ENCODE results near the gene PKDREJ.
A peak's percentile ranks its signal among the peaks of the same experiment; 100 is the strongest.
"Not testable (repeated sequence)": the region's sequence is repeated elsewhere in the genome, so short reads cannot be mapped to it uniquely, and the experiment has no call there.

The PKDREJ gene

DNA sequence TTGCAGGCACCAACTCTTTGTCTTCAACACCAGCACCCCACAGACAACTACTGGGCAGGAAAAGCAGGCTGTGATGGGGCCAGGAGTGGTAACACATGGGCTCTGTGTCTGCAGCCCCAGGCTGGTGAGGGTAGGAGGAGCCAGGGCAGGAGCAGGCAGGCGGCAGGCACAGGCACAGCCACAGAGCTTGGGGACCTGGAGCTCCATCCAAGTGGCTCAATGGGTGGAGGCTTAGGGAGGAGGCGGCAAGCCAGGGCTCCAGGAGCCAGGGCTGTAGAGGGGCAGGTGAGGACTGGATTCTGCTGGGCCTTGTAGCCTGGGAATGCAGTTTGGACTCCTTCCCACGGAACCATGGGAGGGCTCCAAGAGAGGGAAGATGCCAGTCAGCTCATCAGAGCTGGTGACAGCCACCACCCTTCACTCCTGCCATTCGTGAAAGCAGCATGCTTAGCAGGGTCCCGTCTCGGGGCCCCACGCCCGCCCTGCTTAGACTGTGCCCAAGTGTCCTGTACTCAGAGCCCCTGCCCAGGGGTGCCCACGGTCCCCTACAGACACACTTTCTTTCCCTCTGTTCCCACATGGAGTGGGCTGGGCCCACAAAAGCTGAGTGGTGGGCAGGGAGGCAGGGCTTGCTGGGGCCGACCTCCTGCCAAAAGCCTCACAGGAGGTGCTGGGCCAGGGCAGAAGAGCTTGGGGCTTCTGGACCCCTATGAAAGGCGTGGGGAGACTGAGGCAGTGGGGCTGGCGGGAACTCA, 17.1 kb upstream of the PKDREJ start:
- Mint-ChIP-seq H3K36me3 (ENCODE audit: low read depth) (peaks cover 27% of the 10 kb centered on the region), H3K4me1 (ENCODE audit: low read depth) (peaks cover 2% of the 10 kb centered on the region), H3K4me3 (no peak overlapping the region), H3K27me3 (ENCODE audit: low read depth) (no peaks in the 10 kb centered on the region), H3K9me3 (peaks cover 4% of the 10 kb centered on the region), H3K27ac (no peak overlapping the region)

DNA sequence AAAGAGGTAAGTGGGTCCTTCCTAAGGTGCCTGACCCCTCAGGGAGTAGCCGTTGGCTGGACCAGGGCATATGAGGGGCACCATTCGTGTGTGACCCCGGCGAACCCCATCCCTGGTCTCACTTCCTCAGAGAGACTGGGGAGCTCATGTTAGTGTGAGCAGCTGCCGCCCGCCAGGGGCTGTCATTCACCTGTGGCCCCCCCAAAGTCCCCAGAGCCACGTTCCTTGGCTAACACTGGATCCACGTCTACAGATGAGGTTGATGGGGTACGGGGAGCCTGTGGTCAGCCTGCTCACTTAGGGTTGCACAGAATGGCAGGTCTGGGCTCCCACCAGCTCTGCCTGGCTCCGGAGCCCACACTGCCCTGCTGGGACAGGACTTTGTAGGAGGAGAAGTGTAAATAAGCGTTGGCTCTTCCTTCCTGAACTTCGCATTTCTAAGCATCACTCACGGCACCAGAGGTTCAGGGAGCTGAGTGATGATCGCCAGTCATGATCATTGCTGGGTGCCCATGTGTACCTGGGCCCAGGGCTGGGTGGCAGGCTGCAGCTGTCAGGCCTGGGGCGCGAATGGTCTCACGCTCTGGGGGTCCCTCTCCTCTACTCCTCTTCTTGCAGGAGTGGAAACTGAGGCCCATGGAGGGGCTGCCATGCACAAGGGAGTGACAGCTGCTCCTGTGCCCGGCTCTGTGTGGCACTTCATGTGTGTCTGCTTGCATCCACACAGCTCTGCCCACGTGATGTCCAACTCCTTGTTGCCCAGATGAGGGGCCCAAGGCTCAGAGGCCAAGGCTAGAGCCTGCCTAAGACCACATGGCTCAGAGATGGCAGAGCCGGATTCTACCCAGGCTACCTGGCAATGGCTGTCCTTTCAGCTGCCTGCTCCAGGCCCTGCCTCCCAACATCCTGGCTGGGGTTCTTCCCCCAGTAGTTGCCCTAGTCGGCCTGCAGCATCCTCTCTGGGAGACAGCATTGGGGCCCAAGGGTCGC, 15.8 kb upstream of the PKDREJ start:
- Mint-ChIP-seq H3K4me3 (no peak overlapping the region), H3K27me3 (ENCODE audit: low read depth) (no peaks in the 10 kb centered on the region), H3K27ac (no peak overlapping the region), H3K36me3 (ENCODE audit: low read depth) (peaks cover 27% of the 10 kb centered on the region), H3K4me1 (ENCODE audit: low read depth) (peaks cover 2% of the 10 kb centered on the region), H3K9me3 (peaks cover 5% of the 10 kb centered on the region)

DNA sequence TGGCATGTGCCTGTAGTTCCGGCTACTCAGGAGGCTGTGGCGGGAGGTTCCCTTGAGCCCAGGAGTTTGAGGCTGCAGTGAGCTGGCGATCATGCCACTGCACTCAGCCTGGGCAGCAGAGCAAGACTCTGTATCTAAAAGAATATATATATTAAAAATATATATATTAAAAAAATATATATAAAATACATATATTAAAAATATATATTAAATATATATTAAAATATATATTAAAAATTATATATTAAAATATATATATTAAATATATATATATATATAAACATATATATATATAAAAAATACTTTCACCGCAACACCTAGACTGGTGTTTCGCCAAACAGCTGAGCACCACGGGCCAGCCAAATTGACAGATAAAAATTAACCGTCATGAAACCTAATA, 13.4 kb upstream of the PKDREJ start:
- Mint-ChIP-seq H3K36me3 (ENCODE audit: low read depth) (peaks cover 25% of the 10 kb centered on the region), H3K4me1 (ENCODE audit: low read depth) (no peaks in the 10 kb centered on the region), H3K4me3 (no peak overlapping the region), H3K9me3 (peaks cover 5% of the 10 kb centered on the region), H3K27me3 (ENCODE audit: low read depth) (no peaks in the 10 kb centered on the region), H3K27ac (no peak overlapping the region)

DNA sequence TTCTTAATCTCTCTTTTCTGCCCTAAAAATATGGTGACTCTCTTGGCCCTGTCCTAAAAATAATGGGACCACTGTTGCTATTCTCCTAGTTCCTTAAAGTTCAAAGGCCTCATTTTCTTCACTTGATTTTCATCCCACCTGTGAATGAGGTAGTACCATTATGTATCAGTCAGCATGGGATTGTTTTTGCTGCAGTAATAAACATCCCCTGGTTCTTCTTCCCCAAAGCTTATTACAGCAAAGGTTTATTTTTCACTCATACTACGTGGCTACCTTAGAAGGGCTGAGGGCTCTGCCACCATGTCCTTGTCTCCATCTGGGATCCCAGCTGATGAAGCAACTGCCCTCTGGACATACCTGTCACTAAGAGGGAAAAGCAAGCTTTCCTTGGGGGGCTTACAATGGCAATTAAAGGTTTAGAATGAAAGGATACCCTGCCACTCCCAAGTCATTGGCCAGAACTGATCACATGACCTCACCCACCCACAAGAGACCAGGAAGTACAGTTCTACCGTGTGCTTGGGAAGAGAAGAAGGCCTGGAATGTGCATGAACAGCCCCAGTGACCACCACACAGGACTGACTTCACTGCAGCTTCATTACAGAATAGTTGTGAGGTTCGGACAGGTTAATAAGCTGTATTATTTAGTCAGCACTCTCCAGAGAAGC, 12.4 kb upstream of the PKDREJ start:
- H3K4me3 Mint-ChIP-seq, result no peak overlapping the region
- H3K27me3 Mint-ChIP-seq (ENCODE audit: low read depth), result no peaks in the 10 kb centered on the region
- no peaks in the 10 kb centered on the region for H3K4me1 Mint-ChIP-seq (ENCODE audit: low read depth)
- peaks cover 5% of the 10 kb centered on the region for H3K9me3 Mint-ChIP-seq
- H3K36me3 Mint-ChIP-seq (ENCODE audit: low read depth), result peaks cover 25% of the 10 kb centered on the region
- H3K27ac Mint-ChIP-seq, result no peak overlapping the region

DNA sequence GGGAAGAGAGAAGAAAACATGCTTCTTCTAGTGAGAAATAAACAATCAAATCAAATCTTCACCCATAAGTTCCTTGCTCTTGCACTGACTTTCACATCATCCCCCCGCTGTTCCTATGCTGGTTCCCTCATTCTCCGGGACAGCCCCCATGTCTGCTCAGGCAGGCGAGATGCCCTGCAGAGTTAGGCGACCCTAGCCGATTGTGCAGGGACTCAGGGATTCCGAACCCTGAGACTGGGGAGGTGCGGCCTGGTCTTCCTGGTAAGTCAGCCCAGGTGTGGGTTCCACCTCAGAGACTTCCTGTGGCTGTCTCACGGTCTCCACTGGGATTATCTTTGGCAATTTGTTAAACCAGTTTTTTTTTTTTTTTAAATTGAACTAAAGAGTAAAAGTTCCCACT, 11.2 kb upstream of the PKDREJ start:
- Mint-ChIP-seq H3K27me3 (ENCODE audit: low read depth) (no peaks in the 10 kb centered on the region), H3K4me3 (no peak overlapping the region), H3K27ac (no peak overlapping the region), H3K36me3 (ENCODE audit: low read depth) (peaks cover 27% of the 10 kb centered on the region), H3K4me1 (ENCODE audit: low read depth) (peaks cover 2% of the 10 kb centered on the region), H3K9me3 (peaks cover 5% of the 10 kb centered on the region)

DNA sequence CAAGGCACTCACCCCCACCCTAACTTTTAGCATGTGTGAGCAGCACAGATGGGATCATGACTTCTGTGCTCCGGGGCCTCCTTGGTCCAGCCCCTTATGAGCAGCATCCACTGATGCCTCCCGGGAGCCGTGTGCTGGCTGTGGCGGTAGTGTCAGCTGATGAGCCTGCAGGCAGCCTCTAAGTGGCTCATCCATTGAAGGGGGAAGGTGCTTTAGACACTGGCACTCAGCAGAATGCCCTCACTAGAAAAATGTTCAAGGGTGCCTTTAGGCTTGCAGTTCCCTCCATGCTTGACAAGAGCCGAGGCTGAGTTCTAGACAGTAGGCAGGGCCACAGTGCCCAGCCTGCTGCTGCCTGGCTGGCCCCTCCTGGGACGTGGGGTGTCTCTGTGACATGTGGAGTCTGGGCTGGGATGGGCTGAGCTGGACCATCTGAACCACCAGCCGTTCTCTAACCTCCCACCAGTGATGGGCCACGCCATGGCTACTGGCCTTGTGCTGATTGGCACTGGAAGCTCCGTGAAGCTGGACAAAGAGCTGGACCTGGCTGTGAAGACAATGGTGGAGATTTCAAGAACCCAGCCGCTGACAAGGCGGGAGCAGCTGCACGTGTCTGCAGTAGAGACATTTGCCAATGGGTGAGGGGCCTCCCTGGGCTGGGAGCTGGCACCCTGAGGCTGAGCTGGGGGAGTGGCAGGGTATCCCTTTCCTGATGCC, 10.4 kb upstream of the PKDREJ start:
- H3K4me3 Mint-ChIP-seq, result no peak overlapping the region

DNA sequence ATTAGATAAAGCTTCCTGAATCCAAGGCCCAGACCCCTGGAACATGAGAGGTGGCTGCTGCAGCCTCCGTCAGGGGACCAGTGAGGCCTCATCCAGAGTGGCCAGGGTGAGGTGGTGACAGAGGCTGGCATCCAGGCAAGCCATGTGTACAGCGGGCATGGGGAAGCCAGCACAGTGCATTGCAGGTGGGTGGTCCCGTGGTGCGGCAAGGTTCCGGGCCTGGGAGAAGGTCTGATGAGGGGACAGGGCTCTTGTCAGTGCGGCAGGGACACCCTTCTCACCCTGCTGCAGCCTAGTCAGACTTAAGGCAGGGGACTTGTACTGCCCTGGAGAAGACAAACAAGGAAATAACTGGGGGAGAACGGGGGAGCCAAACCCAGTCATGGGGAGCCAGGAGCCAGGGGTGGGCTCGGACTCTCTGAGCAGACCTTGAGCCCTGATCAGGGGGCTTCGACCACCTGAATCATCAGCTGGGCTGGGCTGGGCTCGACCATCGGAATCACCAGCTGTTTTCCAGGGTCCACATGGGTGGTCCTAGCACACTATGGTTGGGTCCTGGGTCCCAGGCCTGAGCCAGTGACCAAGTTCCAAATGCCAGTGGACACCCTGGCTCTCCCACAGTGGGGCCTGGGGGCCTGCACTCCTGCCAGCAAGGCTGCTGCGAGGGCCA, 9.8 kb upstream of the PKDREJ start:
- H3K27ac Mint-ChIP-seq, result no peak overlapping the region

More for the DNA sequence above, 10.4 kb upstream of the PKDREJ start:
- H3K27me3 Mint-ChIP-seq (ENCODE audit: low read depth), result no peaks in the 10 kb centered on the region
- peaks cover 5% of the 10 kb centered on the region for H3K9me3 Mint-ChIP-seq
- no peak overlapping the region for H3K27ac Mint-ChIP-seq
- H3K4me1 Mint-ChIP-seq (ENCODE audit: low read depth), result peaks cover 4% of the 10 kb centered on the region
- H3K36me3 Mint-ChIP-seq (ENCODE audit: low read depth), result peaks cover 27% of the 10 kb centered on the region

DNA sequence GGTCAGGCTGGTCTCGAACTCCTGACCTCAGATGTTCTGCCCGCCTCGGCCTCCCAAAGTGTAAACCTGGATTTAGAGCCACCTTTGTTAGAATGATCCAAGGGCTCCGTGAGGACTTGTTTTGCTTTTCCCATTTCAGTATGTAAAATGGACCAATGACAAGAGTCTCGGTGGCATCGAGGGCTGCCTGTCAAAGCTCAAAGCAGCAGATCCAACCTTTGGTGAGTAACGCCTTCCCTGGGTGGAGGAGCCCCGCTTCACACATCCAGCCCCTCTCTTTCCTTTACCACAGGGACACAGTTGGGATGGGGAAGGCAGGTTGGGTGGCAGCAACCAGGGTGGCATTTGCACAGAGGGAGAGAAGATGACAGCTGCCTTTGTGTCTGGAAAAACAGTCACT, 9.1 kb upstream of the PKDREJ start:
- H3K27ac Mint-ChIP-seq, result no peak overlapping the region
- H3K4me3 Mint-ChIP-seq, result no peak overlapping the region
- peaks cover 25% of the 10 kb centered on the region for H3K36me3 Mint-ChIP-seq (ENCODE audit: low read depth)
- H3K27me3 Mint-ChIP-seq (ENCODE audit: low read depth), result peaks cover 3% of the 10 kb centered on the region
- peaks cover 5% of the 10 kb centered on the region for H3K9me3 Mint-ChIP-seq
- H3K4me1 Mint-ChIP-seq (ENCODE audit: low read depth), result peaks cover 10% of the 10 kb centered on the region

More for the DNA sequence above, 9.8 kb upstream of the PKDREJ start:
- H3K4me1 Mint-ChIP-seq (ENCODE audit: low read depth), result peaks cover 7% of the 10 kb centered on the region
- H3K27me3 Mint-ChIP-seq (ENCODE audit: low read depth), result no peaks in the 10 kb centered on the region
- no peak overlapping the region for H3K4me3 Mint-ChIP-seq
- H3K9me3 Mint-ChIP-seq, result peaks cover 5% of the 10 kb centered on the region
- peaks cover 26% of the 10 kb centered on the region for H3K36me3 Mint-ChIP-seq (ENCODE audit: low read depth)

DNA sequence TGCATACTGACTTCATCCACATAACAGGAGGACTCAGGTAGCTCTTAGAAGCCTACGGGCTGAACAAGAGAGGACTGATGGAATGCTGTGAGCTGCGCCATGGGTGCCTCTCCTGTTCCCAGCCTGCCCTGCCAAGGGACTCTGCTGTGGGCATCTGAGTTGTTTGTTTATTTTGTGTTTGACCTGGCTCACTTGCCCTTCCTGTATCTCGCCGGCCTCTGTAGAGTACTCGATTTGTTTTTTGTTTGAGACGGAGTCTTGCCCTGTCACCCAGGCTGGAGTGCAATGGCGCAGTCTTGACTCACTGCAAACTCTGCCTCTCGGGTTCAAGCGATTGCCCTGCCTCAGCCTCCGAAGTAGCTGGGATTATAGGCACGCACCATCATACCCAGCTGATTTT, 6.4 kb upstream of the PKDREJ start:
- peak overlapping the region; percentile 81 for H3K4me3 Mint-ChIP-seq
- H3K4me1 Mint-ChIP-seq (ENCODE audit: low read depth), result peaks cover 10% of the 10 kb centered on the region
- H3K27me3 Mint-ChIP-seq (ENCODE audit: low read depth), result peaks cover 22% of the 10 kb centered on the region
- H3K36me3 Mint-ChIP-seq (ENCODE audit: low read depth), result peaks cover 14% of the 10 kb centered on the region
- no peak overlapping the region for H3K27ac Mint-ChIP-seq
- H3K9me3 Mint-ChIP-seq, result peaks cover 13% of the 10 kb centered on the region

DNA sequence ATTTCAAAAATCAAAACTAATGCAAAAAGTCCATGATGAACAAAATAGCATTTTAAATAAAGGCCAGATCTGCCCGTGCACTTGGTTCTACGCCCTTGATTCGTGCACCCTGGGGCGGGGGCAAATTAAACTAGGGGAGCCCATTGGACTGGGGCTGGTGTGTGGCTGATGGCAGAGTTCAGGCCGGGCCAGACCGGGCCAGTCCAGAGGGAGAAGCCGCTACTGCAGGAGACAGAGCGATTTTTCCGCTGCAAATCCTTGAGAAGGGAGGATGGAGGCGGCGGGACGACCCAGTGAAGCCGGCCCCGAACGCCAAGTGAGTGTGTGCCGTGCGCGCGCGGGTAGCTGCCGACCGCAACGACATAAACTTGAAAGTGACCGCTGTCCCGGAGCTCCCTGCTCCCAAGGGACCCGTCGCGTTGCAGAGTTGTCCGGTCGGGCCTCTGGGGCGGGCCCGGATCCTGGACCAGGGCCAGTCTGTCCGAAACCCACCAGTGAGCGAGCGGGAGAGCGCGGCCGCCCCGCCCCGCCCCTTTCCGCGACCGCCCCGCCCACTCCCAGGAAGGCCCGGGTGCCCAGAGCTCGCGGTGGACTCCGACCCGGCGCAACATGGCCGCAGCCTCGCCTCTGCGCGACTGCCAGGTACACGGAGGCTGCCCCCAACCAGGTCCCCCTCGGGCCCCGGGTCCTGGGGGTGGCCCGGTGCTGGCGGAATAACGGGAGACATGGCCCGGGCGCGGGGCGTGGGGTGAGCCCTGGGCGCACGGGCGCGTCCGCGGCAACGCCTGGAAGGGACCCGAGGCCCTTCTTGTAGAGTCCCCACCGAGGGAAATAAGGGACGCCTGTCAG, 4.5 kb upstream of the PKDREJ start, which contains the start of gene TTC38:
Gene TTC38 (plus strand): TSS at position 578 of the 849 bp plus-strand sequence. CDS start 32 bp downstream, at position 610.
- peaks cover 11% of the 10 kb centered on the region for H3K36me3 Mint-ChIP-seq (ENCODE audit: low read depth)

DNA sequence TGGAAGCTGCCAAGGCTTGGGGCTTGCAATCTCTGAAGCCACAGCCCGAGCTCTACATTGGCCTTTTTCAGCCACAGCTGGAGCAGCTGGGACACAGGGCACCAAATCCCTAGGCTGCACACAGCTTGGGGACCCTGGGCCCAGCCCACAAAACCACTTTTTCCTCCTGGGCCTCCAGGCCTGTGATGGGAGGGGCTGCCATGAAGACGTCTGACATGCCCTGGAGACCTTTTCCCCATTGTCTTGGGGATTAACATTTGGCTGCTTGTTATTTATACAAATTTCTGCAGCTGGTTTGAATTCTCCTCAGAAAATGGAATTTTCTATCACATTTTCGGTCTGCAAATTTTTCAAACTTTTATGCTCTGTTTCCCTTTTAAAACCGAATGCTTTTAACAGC, 2.5 kb upstream of the PKDREJ start:
- Mint-ChIP-seq H3K36me3 (ENCODE audit: low read depth) (peaks cover 11% of the 10 kb centered on the region), H3K4me1 (ENCODE audit: low read depth) (peaks cover 10% of the 10 kb centered on the region), H3K27me3 (ENCODE audit: low read depth) (peaks cover 55% of the 10 kb centered on the region), H3K9me3 (peaks cover 13% of the 10 kb centered on the region)
- not testable (repeated sequence) for H3K4me3 Mint-ChIP-seq, H3K27ac Mint-ChIP-seq

More for the DNA sequence above, 4.5 kb upstream of the PKDREJ start, which contains the start of gene TTC38:
- Mint-ChIP-seq H3K27ac (peak within 1 kb of the TSS; percentile 77), H3K27me3 (ENCODE audit: low read depth) (peaks cover 35% of the 10 kb centered on the region), H3K9me3 (peaks cover 13% of the 10 kb centered on the region), H3K4me3 (peak within 1 kb of the TSS; percentile 91), H3K4me1 (ENCODE audit: low read depth) (peaks cover 10% of the 10 kb centered on the region)

DNA sequence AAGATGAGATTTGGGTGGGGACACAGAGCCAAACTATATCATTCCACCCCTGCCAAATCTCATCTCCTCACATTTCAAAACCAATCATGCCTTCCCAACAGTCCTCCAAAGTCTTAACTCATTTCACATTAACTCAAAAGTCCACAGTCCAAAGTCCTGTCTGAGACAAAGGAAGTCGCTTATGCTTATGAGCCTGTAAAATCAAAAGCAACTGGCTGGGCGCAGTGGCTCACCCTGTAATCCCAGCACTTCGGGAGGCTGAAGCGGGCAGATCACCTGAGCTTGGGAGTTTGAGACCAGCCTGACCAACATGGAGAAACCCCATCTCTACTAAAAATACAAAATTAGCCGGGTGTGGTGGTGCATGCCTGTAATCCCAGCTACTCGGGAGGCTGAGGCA, 1.4 kb upstream of the PKDREJ start:
- H3K4me1 Mint-ChIP-seq (ENCODE audit: low read depth); H3K4me3 Mint-ChIP-seq; H3K27ac Mint-ChIP-seq; H3K36me3 Mint-ChIP-seq (ENCODE audit: low read depth): not testable (repeated sequence)
- H3K27me3 Mint-ChIP-seq (ENCODE audit: low read depth), result peaks cover 66% of the 10 kb centered on the region
- peaks cover 13% of the 10 kb centered on the region for H3K9me3 Mint-ChIP-seq

Measured in T-helper 1 cell treated with Interleukin-12 subunit alpha and Interleukin-12 subunit beta and Interleukin-4 antibody, amounts not matched to agents 30 μg/mL and 1 μg/mL, for 36 hours (primary cell).